NCI-H2227 treated with DMSO at 0.1 percent for 48 hours (cell line): ENCODE measurements around the gene EPB41L3.

Source experiments
- DNase-seq: peaks from one replicate; lab custom pipeline; 2025; lab: John Stamatoyannopoulos, UW

The EPB41L3 gene

GRCh38 chr18:5413447-5413846 lies 130.3 kb downstream of the EPB41L3 start:
- DNase-seq: no peak

- DNase-seq: no peak
Observed at GRCh38 chr18:5410582-5410981, 133.2 kb downstream of the EPB41L3 start.

- no peak for DNase-seq
Observed at GRCh38 chr18:5398269-5398668, 145.5 kb downstream of the EPB41L3 start.

- no peak for DNase-seq
Observed at GRCh38 chr18:5397102-5397501, 146.7 kb downstream of the EPB41L3 start.

GRCh38 chr18:5395860-5396448 lies 147.8 kb downstream of the EPB41L3 start:
- DNase-seq: no peak

- DNase-seq: no peak
Observed at GRCh38 chr18:5393779-5394178, 150.0 kb downstream of the EPB41L3 start.

GRCh38 chr18:5391409-5391808 lies 152.4 kb downstream of the EPB41L3 start:
- DNase-seq: no peak

- no peak for DNase-seq
Observed at GRCh38 chr18:5389356-5389755, 154.4 kb downstream of the EPB41L3 start.

GRCh38 chr18:5388896-5389295 lies 154.9 kb downstream of the EPB41L3 start:
- DNase-seq: no peak

GRCh38 chr18:5380586-5380985 lies 163.2 kb downstream of the EPB41L3 start:
- no peak for DNase-seq

GRCh38 chr18:5376986-5377385 lies 166.8 kb downstream of the EPB41L3 start:
- DNase-seq: no peak

- DNase-seq: no peak
Observed at GRCh38 chr18:5370332-5370731, 173.5 kb downstream of the EPB41L3 start.

- no peak for DNase-seq
Observed at GRCh38 chr18:5369513-5369912, 174.3 kb downstream of the EPB41L3 start.

- DNase-seq: no peak
Observed at GRCh38 chr18:5365443-5365842, 178.4 kb downstream of the EPB41L3 start.

- no peak for DNase-seq
Observed at GRCh38 chr18:5350636-5351035, 193.2 kb downstream of the EPB41L3 start.
